Erythroblast (primary cell): Measurements from ENCODE around the gene CA6.
"Not testable (repeated sequence)": the region's sequence is repeated elsewhere in the genome, so short reads cannot be mapped to it uniquely, and the experiment has no call there.

Experiments
- DNase-seq, 2 experiments: peaks; one replicate each; lab custom pipeline; 2025; lab: John Stamatoyannopoulos, UW
- GATA1 ChIP-seq: IDR thresholded peaks from 2 replicates; pipeline ENCODE4 v1.6.1; 2011; ENCODE audit warnings: low read depth, mild to moderate bottlenecking, control low read depth, low read length, moderate library complexity
- POLR2A ChIP-seq: IDR thresholded peaks from 2 replicates; pipeline ENCODE4 v1.6.1; 2011; ENCODE audit warnings: mild to moderate bottlenecking, low read length

Gene CA6

GRCh38 chr1:8945568-8945967 is at the start of gene CA6:
Gene CA6 (plus strand): TSS chr1:8945868. CDS start chr1:8945887, 19 bp downstream.
- DNase-seq, result no peak
- no peak for TF ChIP-seq POLR2A
- no peak for TF ChIP-seq GATA1

DNA sequence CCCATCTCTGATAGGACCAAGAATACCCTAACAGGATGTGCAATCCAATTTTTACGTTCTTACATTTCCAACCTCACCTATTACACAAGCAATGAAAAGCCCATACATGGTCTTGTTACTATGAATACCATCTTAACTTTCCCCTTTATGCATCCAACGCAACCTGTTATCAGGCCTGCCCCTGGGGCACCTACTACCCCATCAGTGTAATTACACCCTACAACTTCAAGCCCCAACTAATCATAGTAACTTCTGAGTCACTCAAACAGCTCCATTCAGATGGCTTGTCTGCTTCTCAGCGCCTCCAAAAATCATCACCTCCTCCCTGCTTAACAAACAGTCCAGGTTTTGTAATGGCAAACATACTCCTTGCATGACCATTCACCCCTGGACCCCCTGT is 48.9 kb upstream of the CA6 start:
- not testable (repeated sequence) for DNase-seq

- DNase-seq, result not testable (repeated sequence)
Observed at GRCh38 chr1:8897505-8897904, 48.2 kb upstream of the CA6 start.

- DNase-seq, result not testable (repeated sequence)
Observed at GRCh38 chr1:8898418-8898817, 47.2 kb upstream of the CA6 start.

- TF ChIP-seq GATA1 (no peak), POLR2A (no peak)
- no peak for DNase-seq
Observed at GRCh38 chr1:8899046-8899445, 46.6 kb upstream of the CA6 start.

- not testable (repeated sequence) for DNase-seq
Observed at GRCh38 chr1:8900684-8901083, 45.0 kb upstream of the CA6 start.

- TF ChIP-seq POLR2A (no peak), GATA1 (no peak)
- no peak for DNase-seq
Observed at GRCh38 chr1:8902765-8903164, 42.9 kb upstream of the CA6 start.

- no peak for DNase-seq
- TF ChIP-seq GATA1, result no peak
Observed at GRCh38 chr1:8903410-8903809, 42.3 kb upstream of the CA6 start.

DNA sequence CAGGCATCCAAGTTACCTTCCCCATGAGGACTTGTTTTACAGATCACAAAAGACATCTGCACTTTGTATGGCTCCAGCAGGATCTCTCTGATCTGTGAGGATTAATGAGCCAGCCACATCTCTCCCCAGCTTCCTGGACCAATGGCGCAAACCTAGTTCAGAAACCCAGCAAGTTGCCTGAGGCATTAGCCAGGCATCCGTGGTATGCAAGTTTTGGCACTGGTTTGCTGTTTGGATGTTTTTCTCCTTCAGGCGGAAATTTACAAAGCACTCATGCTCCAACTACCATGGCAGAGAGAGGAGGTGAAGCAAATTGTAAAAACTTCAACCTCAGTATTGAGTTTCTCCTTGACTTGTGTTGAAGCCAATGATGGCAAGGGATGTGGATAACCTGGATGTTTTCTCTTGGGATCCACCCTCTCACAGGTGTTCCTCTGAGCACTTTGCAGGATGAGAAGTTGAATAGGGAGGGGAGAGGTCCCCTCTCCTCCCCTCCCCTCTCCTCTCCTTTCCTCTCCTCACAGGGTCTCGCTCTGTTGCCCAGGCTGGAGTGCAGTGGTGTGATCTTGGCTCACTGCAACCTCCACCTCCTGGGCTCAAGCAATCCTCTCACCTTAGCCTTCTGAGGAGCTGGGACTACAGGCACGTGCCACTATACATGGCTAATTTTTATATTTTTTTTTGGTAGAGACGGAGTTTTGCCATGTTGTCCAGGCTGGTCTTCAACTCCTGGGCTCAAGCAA is 41.6 kb upstream of the CA6 start:
- no peak for TF ChIP-seq POLR2A
- no peak for TF ChIP-seq GATA1
- no peak for DNase-seq

- TF ChIP-seq GATA1 (no peak), POLR2A (no peak)
- no peak for DNase-seq
Observed at GRCh38 chr1:8905582-8906191, 40.0 kb upstream of the CA6 start.

DNA sequence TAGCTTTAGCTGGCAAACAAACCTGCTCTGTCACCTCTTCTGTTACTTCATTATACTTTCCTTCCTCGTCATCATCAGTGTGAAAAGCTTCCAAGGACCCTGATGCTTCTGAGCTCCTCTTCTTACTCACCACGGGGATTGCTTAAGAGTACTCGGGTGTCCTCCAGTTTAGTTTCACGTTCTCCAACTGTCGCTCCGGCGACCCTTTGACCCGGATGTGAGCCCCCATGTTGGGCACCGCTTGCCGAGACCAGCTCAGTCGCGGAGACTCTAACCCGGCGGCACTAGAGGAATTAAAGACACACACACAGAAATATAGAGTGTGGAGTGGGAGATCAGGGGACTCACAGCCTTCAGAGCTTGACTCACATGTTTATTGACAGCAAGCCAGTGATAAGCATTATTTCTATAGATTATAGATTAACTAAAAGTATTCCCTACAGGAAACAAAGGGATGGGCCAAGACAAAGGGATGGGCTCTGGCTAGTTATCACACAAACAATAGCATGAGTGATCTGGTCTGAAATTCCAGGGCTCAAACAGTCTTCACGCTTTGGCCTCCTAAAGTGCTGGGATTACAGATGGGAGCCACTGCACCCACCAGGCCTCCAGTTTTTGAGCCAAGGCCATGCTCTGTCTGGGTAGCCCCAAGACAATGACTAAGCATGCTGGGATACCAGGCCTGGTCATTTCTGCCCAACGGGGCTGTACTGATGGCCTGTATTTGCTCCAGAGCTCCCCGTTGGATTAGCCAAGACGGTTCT is 37.1 kb upstream of the CA6 start:
- DNase-seq, result no peak
- TF ChIP-seq GATA1 (no peak), POLR2A (no peak)

GRCh38 chr1:8910331-8910730 is 35.3 kb upstream of the CA6 start:
- TF ChIP-seq POLR2A (no peak), GATA1 (no peak)
- DNase-seq, result no peak

- no peak for DNase-seq
Observed at GRCh38 chr1:8910914-8911313, 34.8 kb upstream of the CA6 start.

GRCh38 chr1:8911416-8912309 is 34.0 kb upstream of the CA6 start:
- DNase-seq, result no peak
- TF ChIP-seq GATA1, result no peak
- no peak for TF ChIP-seq POLR2A

More at GRCh38 chr1:8910914-8911313, 34.8 kb upstream of the CA6 start:
- TF ChIP-seq GATA1 (no peak), POLR2A (no peak)
